Heart right ventricle (tissue), 16 donors: ENCODE results near the gene ARHGEF7. TPM values are rescaled to one million over a fixed set of nuclear protein-coding genes. Genes with fewer than 3 reads are reported as not detected.

Source experiments
- ATAC-seq, 8 donors: fragments of 200-7000 bp; cut with Tn5 transposase; one replicate each; pipeline ENCODE4 v1.9.1; 2020; ENCODE audit warnings: mild to moderate bottlenecking in 8 of 8, moderate library complexity in 8 of 8, moderate number of reproducible peaks in 1 of 8
- DNase-seq, 2 donors: peaks; one replicate each; pipeline ENCODE4 v3.0.0-alpha.2; 2020
- H3K27ac ChIP-seq, 10 donors: fragments of 200-600 bp; sonication (generic) in 2 of 10; one replicate each; pipeline versions ENCODE4 v1.5.0 to v1.8.0; 2020 to 2022; ENCODE audit warnings: mild to moderate bottlenecking in 3 of 10
- H3K27me3 ChIP-seq, 7 donors: fragments of 200-600 bp; one replicate each; pipeline ENCODE4 v1.8.0; 2021 to 2022; ENCODE audit warnings: mild to moderate bottlenecking in 2 of 7
- H3K36me3 ChIP-seq, 9 donors: fragments of 200-600 bp; sonication (generic) in 1 of 9; one replicate each; pipeline versions ENCODE4 v1.5.0 to v1.8.0; 2020 to 2022; ENCODE audit warnings: mild to moderate bottlenecking in 2 of 9
- H3K4me1 ChIP-seq, 9 donors: fragments of 200-600 bp; sonication (generic) in 1 of 9; one replicate each; pipeline versions ENCODE4 v1.5.0 to v1.8.0; 2020 to 2022; ENCODE audit warnings: mild to moderate bottlenecking in 4 of 9
- H3K4me3 ChIP-seq, 10 donors: fragments of 200-600 bp; sonication (generic) in 2 of 10; one replicate each; pipeline versions ENCODE4 v1.5.0 to v1.8.0; 2020 to 2022; ENCODE audit warnings: mild to moderate bottlenecking in 7 of 10, moderate library complexity in 2 of 10
- H3K9me3 ChIP-seq, 11 donors: fragments of 200-600 bp in 10 of 11; sonication (generic) in 2 of 11; one replicate each; pipeline versions ENCODE4 v1.5.0 to v1.8.0; 2013 to 2022; ENCODE audit warnings: mild to moderate bottlenecking in 2 of 11, control low read depth in 1 of 11, moderate library complexity in 1 of 11
- CTCF ChIP-seq, 9 donors: fragments of 200-600 bp; sonication (generic) in 2 of 9; IDR thresholded peaks; one replicate each; pipeline versions ENCODE4 v1.5.0 to v1.8.0; 2021 to 2022; ENCODE audit warnings: antibody characterized with exemption in 9 of 9, mild to moderate bottlenecking in 5 of 9, moderate library complexity in 1 of 9
- WGBS, 2 donors: extraction: QIAGEN DNeasy Blood & Tissue Kit; methylation state at CpG; one replicate each; pipeline ENCODE4 v1.1.7; 2013; ENCODE audit warnings: inconsistent platforms in 1 of 2; 5-methylcytosine and 5-hydroxymethylcytosine counted together
- intact Hi-C, 10 donors: fragments of 100-400 bp; cut with DNase I; formaldehyde crosslinking; loops; one replicate each; pipeline versions ENCODE4 v1.11.1 to v1.14.2; 2022
- polyA plus RNA-seq, 2 donors: library from polyadenylated mRNA; stranded (reverse); fragments of 200-250 nt; gene quantifications; one replicate each; pipeline ENCODE4 v1.2.3, GENCODE V29; 2013
- total RNA-seq, 10 donors: library from RNA; stranded (reverse); fragmentation: NEBNext Ultra II Directional in 3 of 10; extraction: Animal tissue kit (Norgen Biotek cat#: 25700) in 3 of 10; gene quantifications; one replicate each; pipeline versions ENCODE4 v1.2.1 to v1.2.4, GENCODE V29; 2021 to 2023
- donor health status: Arrhythmogenic right ventricular cardiomyopathy.
- donor health status: ischemic (EF 13 %, LVEDD 7.1; RV severe dilation, severe dysfunction).
- donor health status: healthy with polysubstance abuse.
- donor health status: DM: no; HTN: yes; CAD: no.
- donor health status: DM: no; HTN: no; CAD: no.
- donor health status: ischemic (EF 25% LVEDD 6.9; RV normal size, moderate dysfunction).
- donor health status: ischemic (EF 25% LVEDD 5.7; RV mildly dilated, moderate dysfunction).
- donor health status: healthy.
- donor health status: DM: yes; HTN: yes; CAD: no.
- donor health status: Ischemic cardiomyopathy.
- donor health status: ischemic (EF 35%, LVEDD 5.7; RV mildly dilated, moderate dysfunction).
- donor health status: nonischemic (EF 11% LVEDD 7.7; RV severe dilation, severe dysfunction).
- donor health status: DM: yes; HTN: yes; CAD: no.
- donor health status: PGD.
- donor health status: ischemic (EF 29% LVEDD 5.4; RV normal size, mild dysfunction).
- donor health status: nonischemic (EF 23%, LVEDD 6.1; RV moderate dilation, normal function).

Gene ARHGEF7
- total and polyA plus RNA-seq, 12 donors: 18.4 to 56.6 (median 43.1) TPM

GRCh38 chr13:111111376-111111937 is 3.7 kb upstream of the ARHGEF7 start:
- Histone ChIP-seq H3K4me1 (peaks cover 0 to 17% (median 11%) of the 10 kb centered on the region in 9 donors), H3K27me3 (peaks cover 0 to 59% (median 37%) of the 10 kb centered on the region in 7 donors), H3K36me3 (no peaks in the 10 kb centered on the region), H3K9me3 (peaks cover 0 to 8% (median 0%) of the 10 kb centered on the region in 11 donors), H3K4me3 (no peak overlapping the region), H3K27ac (no peak overlapping the region)
- WGBS, 2 donors: 87% methylated on average over 7 of the region's 7 CpGs
- no peak for TF ChIP-seq CTCF (IDR thresholded peaks at IDR 0.05)
- ATAC-seq (no peak), DNase-seq (no peak)
- intact Hi-C loops: no loop called here

GRCh38 chr13:111112196-111112595 is 2.9 kb upstream of the ARHGEF7 start:
- peaks cover 0 to 66% (median 41%) of the 10 kb centered on the region in 7 donors for H3K27me3 ChIP-seq
- intact Hi-C loops: no loop called here

GRCh38 chr13:111114362-111115060 is 599 bp upstream of the ARHGEF7 start:
- ATAC-seq: peak; percentile 59 to 73 (median 70)
- Histone ChIP-seq H3K27ac (peak overlapping the region; percentile 61 to 92 (median 76)), H3K4me1 (peaks cover 0 to 44% (median 17%) of the 10 kb centered on the region in 9 donors), H3K36me3 (no peaks in the 10 kb centered on the region), H3K27me3 (peaks cover 0 to 85% (median 38%) of the 10 kb centered on the region in 7 donors), H3K4me3 (peak overlapping the region; percentile 22 to 72 (median 64)), H3K9me3 (peaks cover 0 to 8% (median 0%) of the 10 kb centered on the region in 11 donors)
- peak; percentile 41 to 60 for DNase-seq
- intact Hi-C loops: loop anchor here in 3 of 10 donors (5.0 kb wide), 2 partner anchors 38 to 103 kb away; no protein-coding TSS in a partner anchor
- no peak for TF ChIP-seq CTCF (IDR thresholded peaks at IDR 0.05)
- 1% methylated on average over 56 of the region's 56 CpGs for WGBS, 2 donors

More at GRCh38 chr13:111112196-111112595, 2.9 kb upstream of the ARHGEF7 start:
- no peak for ATAC-seq
- no peak for DNase-seq
- no peaks in the 10 kb centered on the region for H3K36me3 ChIP-seq
- peaks cover 0 to 8% (median 0%) of the 10 kb centered on the region in 11 donors for H3K9me3 ChIP-seq
- peaks cover 0 to 24% (median 14%) of the 10 kb centered on the region in 9 donors for H3K4me1 ChIP-seq
- no peak overlapping the region for H3K27ac ChIP-seq
- no peak overlapping the region for H3K4me3 ChIP-seq
- TF ChIP-seq CTCF (IDR thresholded peaks at IDR 0.05): no peak
- 91 to 94% methylated on average over 9 of the region's 9 CpGs for WGBS, 2 donors

GRCh38 chr13:111115965-111116521 is 933 bp downstream of the ARHGEF7 start:
- H3K27ac ChIP-seq: peak overlapping the region; percentile 69 to 92 (median 82)

More at GRCh38 chr13:111115965-111116521, 933 bp downstream of the ARHGEF7 start:
- no peak for TF ChIP-seq CTCF (IDR thresholded peaks at IDR 0.05)
- H3K36me3 ChIP-seq: no peaks in the 10 kb centered on the region
- DNase-seq: peak; percentile 57 to 78
- peak overlapping the region; percentile 48 to 72 (median 65) for H3K4me3 ChIP-seq
- intact Hi-C loops: loop anchor here in 4 of 10 donors (1.0 to 5.0 kb wide), 3 partner anchors 36 to 101 kb away; no protein-coding TSS in a partner anchor
- H3K4me1 ChIP-seq: peaks cover 0 to 53% (median 17%) of the 10 kb centered on the region in 9 donors
- 0 to 1% methylated on average over 32 to 39 of the region's 39 CpGs for WGBS, 2 donors
- peak; percentile 63 to 88 (median 79) for ATAC-seq
- peaks cover 0 to 73% (median 36%) of the 10 kb centered on the region in 7 donors for H3K27me3 ChIP-seq
- H3K9me3 ChIP-seq: no peaks in the 10 kb centered on the region
